H1 (cell line): Measurements from ENCODE around the gene KDM8. TPM values are rescaled to one million over a fixed set of nuclear protein-coding genes. Genes with fewer than 3 reads are reported as not detected.

ENCODE experiments used
- NANOG ChIP-seq: IDR thresholded peaks from 2 replicates; pipeline ENCODE4 v1.6.1; 2011; ENCODE audit warnings: low read length, low read depth, mild to moderate bottlenecking, inconsistent platforms; ENCODE audit not compliant: insufficient read depth, poor library complexity, severe bottlenecking
- SIX5 ChIP-seq: IDR thresholded peaks from 2 replicates; pipeline ENCODE4 v1.6.1; 2011; ENCODE audit warnings: mild to moderate bottlenecking, low read depth, low read length
- polyA plus RNA-seq, 7 experiments: library from polyadenylated mRNA; depleted of rRNA in 3 of 7; stranded (reverse) in 5 of 7; unstranded in 2 of 7; fragments of >200 nt in 5 of 7; fragments of 200-250 nt in 2 of 7; gene quantifications; 1 replicate in 5 of 7; 2 replicates in 1 of 7; 4 replicates in 1 of 7; pipeline versions ENCODE4 v1.2.1 to v1.2.3, GENCODE V29; 2011 to 2013; ENCODE audit warnings: missing spikeins in 2 of 7, mixed read lengths in 2 of 7
- total RNA-seq: library from RNA; stranded (reverse); fragmentation: NEBNext Ultra II Directional; extraction: Animal tissue kit (Norgen Biotek cat#: 25700); gene quantifications from 2 replicates; pipeline ENCODE4 v1.2.1, GENCODE V29; 2021

Gene KDM8
- total and polyA plus RNA-seq, 2 of the 8 experiments (the other 6 are each of a cell fraction or from before 2014, with no cell fraction given): 10.3 to 12.8 TPM

DNA sequence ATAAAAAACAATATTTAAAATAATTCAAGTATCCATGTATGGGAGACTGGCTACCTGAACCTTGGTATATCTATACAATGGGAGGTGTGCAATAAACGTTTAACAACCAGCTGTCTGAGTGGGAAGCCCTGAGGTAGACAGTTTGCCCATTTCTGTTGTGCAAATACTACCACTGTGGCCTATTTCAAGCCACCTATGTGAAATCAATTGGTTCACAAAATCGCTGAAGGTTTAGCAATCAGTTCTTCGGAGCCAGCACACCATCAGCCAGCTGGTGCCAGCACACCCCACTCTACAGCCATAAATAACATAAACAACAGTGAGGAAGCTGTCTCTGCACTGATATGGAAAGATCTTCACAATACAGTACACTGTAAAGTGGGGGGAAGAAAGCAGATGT is 46.7 kb upstream of the KDM8 start (continued):
- TF ChIP-seq NANOG: no peak
- TF ChIP-seq SIX5: no peak
- TF ChIP-seq, all 59 proteins: peak for 0
